Bone marrow (tissue), 2 donors: Measurements from ENCODE around the gene GNS.
A peak's percentile ranks its signal among the peaks of the same experiment; 100 is the strongest.

Experiments
- DNase-seq, 2 donors: peaks; one replicate each; lab custom pipeline; 2025; lab: John Stamatoyannopoulos, UW

GNS gene

DNA sequence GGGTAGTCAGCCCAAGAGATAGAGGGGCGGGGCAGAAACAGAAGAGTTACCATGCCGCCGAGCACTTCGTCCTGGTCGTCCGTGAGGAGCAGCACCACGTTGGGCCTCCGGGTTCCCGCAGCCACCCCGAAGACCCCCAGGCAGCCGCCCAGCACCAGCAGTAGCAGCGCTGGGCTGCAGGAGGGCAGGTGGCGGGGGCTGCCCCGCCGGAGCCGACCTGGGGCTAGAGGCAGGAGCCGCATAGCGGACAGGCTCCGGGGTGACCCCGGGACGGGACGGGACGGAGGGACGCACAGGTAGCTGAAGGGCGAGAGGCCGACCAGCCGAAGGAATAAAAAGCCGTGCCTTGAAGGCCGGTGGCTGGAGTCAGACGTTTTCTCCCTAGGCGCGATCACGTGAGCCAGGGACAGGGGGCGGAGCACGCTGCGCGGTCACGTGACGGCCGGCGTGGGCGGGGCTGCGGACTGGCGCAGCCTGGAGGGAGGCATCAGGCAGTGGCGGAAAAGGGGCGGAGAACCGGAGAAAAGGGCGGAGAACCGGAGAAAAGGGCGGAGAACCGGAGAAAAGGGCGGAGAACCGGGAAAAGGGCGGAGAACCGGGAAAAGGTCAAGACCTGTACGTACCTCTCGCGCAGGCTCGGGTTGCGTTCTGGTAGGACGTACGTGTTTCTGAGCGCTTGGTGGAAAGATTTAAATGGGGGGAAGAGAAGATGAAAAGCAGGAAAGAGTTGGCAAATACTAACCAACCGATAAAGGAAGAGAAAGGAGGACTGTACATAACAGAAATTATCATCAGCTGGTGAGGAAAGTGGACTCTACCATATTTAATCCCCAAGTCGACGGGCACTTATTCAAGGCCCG lies at the start of gene GNS:
TSS of gene GNS (minus strand) at position 372 of the 860 bp plus-strand sequence. CDS start at position 242, 130 bp downstream.
- DNase-seq, result peak; percentile 82 to 89

- no peak for DNase-seq
These were observed 48.9 kb upstream of the GNS start for GRCh38 chr12:64808110-64808509.

GRCh38 chr12:64806593-64807460 lies 47.6 kb upstream of the GNS start:
- DNase-seq, result no peak

- DNase-seq, result no peak
These were observed 47.0 kb upstream of the GNS start for GRCh38 chr12:64806173-64806572.

- DNase-seq, result peak in 1 of 2 donors; percentile 15
These were observed 43.1 kb upstream of the GNS start for GRCh38 chr12:64802180-64802775.

GRCh38 chr12:64801381-64801780 lies 42.2 kb upstream of the GNS start:
- no peak for DNase-seq

DNA sequence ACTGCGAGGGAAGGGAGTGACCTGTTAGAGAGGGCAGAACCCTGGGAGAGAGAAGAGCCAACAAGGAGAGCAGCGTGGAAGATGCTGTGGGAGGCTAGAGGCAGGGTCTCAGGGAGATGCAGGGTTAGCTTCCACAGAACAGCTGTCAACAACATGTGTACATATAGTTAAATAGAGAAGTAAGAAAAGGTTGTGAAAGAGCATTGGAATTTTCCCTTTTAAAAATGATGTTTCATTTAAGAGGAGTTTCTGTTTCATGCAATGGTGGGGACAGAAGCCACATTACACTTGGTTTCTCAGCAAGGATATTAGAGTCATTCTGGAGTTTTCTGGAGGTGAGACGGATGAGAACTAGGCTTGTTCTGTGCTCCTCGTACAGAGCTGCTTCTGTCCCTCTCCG lies 41.4 kb upstream of the GNS start:
- DNase-seq, result no peak

DNA sequence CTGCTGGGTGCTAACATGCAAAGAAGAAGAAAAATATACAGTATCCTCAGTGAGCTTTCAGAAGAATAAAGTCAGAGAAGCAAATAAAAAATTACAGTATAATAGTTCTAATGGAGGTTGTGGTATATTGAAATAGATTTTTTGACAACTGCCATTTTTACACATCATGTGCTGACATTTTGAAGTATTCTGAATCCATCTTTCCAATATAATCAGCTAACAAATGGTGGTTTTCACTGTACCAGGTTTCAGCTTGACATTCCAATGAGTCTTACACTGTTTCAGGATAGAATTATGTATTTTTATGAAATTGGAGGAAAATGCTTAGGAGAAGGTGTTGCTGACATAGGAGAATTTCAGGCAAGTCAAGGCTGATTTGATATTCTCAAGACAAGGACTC lies 39.0 kb upstream of the GNS start:
- no peak for DNase-seq

DNA sequence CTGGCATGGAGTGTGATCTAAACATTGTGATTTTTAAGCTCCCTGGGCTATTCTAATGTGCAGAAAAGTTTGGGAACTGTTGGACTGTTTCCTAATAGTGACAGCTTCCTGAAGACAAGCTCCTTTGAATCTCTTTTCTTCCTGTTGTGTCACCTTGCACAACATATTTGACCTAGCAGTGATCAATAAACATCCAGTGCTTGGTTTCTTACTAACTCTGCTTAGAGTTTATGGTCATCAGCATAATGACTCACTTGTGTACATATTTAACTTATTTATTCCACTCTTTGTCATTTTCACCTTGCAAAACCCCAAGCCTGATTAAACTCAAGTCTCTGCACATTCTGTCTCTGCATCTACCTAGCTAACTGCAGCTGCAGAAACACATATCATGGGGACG lies 38.0 kb upstream of the GNS start:
- no peak for DNase-seq

- peak in 1 of 2 donors; percentile 71 for DNase-seq
These were observed 37.1 kb upstream of the GNS start for GRCh38 chr12:64796205-64796845.

GRCh38 chr12:64794305-64794704 lies 35.1 kb upstream of the GNS start:
- no peak for DNase-seq

DNA sequence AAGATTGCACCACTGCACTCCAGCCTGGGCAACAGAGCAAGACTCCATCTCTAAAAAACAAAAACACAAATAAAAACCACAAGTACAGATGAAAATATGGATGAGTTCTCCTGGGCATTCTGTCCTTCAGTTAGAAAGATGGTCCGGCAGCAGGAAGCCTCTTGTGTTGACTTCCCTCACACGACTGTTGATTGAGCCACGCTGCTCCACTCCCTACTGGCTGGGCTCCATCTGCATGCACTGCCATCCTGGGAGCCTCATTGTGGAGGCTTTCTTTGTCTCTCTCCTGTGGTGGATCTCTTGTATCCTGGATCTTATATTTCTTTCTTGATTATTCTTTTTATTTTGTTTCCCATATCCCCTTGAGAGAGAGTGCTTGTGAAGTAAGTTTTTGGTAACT lies 34.4 kb upstream of the GNS start:
- no peak for DNase-seq

- no peak for DNase-seq
These were observed 32.9 kb upstream of the GNS start for GRCh38 chr12:64792128-64792527.

- DNase-seq, result no peak
These were observed 31.8 kb upstream of the GNS start for GRCh38 chr12:64791036-64791435.

- DNase-seq, result no peak
These were observed 31.0 kb upstream of the GNS start for GRCh38 chr12:64790166-64790565.

GRCh38 chr12:64785838-64786237 lies 26.6 kb upstream of the GNS start:
- no peak for DNase-seq

- peak in 1 of 2 donors; percentile 62 for DNase-seq
These were observed 23.1 kb upstream of the GNS start for GRCh38 chr12:64782191-64782876.

GRCh38 chr12:64781280-64782190 lies 22.3 kb upstream of the GNS start:
- DNase-seq, result no peak

DNA sequence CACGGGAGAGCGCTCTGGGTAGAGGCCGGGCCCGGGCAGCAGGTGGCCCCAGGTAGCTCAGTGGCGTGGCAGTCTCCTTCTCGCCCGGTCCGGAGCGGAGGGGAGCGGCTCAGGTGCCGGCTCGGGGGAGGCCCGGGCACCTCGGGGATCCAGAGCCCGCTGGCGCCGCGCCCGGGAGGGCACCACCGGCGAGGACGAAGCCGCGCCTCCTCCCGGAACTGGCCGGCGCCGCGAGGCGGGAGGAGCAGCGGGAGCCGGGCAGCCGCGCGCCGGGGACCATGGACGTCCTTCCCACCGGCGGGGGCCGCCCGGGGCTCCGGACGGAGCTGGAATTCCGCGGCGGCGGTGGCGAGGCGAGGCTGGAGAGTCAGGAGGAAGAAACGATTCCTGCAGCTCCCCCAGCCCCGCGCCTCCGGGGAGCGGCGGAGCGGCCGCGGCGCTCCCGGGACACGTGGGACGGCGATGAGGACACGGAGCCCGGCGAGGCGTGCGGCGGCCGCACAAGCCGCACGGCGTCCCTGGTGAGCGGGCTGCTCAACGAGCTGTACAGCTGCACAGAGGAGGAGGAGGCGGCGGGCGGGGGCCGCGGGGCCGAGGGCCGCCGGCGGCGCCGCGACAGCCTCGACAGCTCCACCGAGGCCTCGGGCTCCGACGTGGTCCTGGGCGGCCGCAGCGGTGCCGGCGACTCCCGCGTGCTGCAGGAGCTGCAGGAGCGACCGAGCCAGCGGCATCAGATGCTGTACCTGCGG lies 21.5 kb upstream of the GNS start:
- DNase-seq, result no peak

DNA sequence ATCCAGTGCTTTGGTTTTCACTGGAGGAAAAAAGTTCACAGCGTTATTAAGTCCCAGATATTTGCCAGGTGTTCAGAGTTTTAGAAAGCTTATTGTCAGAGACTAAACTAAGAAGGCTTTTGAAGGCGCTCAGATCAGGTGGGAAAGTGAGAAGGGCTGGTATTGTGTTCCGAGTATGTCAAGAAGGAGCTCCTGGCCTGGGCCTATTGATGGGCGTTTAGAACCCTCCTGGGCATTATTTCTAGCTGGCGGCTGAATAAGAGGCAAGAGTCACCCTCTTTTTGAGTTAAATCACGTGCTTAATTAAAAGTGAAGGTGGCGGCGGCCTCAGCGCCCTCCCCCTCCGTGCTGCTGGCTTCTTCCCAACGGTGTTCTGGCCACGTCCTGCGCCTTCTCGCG lies 20.9 kb upstream of the GNS start:
- DNase-seq, result no peak
